Stimulated activated CD8-positive, alpha-beta memory T cell treated with anti-CD3 and anti-CD28 coated beads, Interleukin-7, amount 100 ng/mL, for 1 hour (primary cell): ENCODE data around the gene PRSS56.
"Not testable (repeated sequence)": the region's sequence is repeated elsewhere in the genome, so short reads cannot be mapped to it uniquely, and the experiment has no call there.

Experiments used
- DNase-seq, 2 donors: peaks; one replicate each; pipeline ENCODE4 v3.0.0-alpha.2; 2020; ENCODE audit warnings: low read depth in 2 of 2

PRSS56 gene

DNA sequence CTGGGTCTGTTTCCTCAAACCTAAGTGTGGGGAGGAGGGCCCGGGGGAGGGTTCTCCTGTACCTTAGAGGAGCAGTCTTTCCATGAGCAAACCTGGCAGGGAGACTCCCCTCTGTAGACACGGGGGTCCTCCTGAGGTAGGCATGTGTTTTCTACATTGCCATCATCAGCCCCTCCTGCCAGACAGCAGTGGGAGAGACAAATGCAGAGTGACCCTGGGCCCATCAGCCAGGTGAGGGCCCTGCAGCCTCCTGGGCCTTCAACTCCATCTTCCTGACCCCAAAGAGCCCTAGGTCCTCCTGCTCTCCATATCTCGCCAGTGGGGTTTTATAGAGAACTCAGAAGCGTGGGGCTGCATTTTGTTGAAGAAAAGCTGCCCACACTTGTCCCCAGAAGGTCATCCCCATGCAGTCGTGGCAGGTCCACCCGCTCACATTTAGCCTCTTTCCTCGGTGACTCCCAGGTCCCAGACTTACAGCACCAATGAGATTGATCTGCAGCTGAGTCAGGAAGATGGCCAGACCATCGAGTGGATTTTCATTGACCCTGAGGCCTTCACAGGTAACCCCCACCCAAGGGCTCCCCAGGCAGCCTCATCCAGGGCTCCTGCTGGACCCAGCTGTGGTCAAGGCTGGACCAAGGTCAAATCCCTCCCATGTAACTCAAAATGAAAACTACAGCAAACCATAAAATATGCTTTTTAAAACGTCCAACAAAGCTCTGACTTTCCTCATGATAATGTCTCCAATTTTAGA is 21.9 kb downstream of the PRSS56 start:
- DNase-seq, result no peak

DNA sequence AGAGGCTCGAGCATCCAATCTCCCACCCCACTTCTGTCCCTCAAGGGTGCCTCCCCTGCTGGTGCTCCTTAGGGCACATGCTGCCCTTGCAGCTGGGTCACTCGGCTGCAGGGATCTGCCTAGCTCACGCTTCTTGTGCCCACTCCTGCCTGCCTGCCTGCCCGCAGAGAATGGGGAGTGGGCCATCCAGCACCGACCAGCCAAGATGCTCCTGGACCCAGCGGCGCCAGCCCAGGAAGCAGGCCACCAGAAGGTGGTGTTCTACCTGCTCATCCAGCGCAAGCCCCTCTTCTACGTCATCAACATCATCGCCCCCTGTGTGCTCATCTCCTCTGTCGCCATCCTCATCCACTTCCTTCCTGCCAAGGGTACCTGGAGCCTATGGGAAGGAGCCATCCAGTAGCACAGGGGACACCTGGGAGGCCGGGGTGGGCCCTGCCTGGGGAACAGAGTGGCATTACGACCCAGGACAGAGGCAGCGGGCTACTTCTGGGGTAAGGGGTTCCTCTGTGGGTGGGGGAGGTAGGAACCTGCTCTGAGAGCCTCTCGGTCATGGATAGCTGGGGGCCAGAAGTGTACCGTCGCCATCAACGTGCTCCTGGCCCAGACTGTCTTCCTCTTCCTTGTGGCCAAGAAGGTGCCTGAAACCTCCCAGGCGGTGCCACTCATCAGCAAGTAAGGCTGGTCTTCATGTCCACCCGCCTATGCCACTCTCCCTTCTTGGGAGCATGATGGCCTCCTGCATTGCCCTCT is 22.7 kb downstream of the PRSS56 start:
- DNase-seq, result no peak

DNA sequence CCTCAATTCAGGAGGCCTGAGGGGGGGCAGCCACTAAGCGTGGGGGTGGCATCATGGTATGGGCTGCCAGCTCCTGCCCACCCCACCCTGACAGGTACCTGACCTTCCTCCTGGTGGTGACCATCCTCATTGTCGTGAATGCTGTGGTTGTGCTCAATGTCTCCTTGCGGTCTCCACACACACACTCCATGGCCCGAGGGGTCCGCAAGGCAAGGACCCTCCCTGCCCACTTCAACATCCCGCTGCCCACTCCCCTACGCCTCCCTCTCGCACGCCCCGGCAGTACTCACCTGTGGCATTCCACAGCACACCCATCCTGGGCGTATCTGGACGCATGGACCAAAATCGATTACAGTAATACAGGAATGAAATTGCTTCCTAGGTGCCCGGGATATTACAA is 23.3 kb downstream of the PRSS56 start:
- DNase-seq, result no peak

DNA sequence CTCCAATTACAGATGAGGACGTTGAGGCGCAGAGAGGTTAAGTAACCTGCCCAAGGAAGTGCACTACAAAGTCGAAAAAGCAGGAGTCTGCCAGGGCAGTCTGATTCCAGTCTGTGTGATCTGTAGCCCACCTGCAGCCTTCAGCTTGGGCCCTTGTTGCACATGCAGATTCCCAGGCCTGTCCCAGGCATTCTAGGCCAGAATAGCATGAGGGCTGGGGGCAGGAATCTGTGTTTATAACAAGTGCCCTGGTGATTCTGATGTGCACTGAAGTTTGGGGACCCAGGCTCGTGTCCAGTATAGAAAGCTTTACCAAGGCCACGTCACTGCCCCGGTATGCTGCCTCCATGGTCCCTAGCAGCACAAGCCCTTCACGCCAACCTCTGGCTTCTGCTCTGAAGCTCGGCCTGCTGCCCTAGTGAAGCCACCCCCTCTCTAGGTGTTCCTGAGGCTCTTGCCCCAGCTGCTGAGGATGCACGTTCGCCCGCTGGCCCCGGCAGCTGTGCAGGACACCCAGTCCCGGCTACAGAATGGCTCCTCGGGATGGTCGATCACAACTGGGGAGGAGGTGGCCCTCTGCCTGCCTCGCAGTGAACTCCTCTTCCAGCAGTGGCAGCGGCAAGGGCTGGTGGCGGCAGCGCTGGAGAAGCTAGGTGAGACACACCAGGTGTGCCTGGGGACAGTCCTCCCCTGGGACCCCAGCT is 23.9 kb downstream of the PRSS56 start:
- no peak for DNase-seq

DNA sequence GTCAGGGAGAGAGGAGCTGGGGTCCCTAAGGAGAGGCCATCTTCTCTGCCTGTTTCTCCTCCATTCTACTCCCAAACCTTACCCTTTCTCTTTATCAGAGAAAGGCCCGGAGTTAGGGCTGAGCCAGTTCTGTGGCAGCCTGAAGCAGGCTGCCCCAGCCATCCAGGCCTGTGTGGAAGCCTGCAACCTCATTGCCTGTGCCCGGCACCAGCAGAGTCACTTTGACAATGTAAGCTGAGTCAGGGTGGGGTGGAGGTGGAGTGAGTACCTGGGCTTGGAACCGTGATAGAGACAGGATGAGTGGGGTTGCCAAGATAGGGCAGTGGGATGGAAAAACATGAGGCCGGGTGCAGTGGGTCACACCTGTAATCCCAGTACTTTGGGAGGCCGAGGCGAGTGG is 24.5 kb downstream of the PRSS56 start:
- no peak for DNase-seq

DNA sequence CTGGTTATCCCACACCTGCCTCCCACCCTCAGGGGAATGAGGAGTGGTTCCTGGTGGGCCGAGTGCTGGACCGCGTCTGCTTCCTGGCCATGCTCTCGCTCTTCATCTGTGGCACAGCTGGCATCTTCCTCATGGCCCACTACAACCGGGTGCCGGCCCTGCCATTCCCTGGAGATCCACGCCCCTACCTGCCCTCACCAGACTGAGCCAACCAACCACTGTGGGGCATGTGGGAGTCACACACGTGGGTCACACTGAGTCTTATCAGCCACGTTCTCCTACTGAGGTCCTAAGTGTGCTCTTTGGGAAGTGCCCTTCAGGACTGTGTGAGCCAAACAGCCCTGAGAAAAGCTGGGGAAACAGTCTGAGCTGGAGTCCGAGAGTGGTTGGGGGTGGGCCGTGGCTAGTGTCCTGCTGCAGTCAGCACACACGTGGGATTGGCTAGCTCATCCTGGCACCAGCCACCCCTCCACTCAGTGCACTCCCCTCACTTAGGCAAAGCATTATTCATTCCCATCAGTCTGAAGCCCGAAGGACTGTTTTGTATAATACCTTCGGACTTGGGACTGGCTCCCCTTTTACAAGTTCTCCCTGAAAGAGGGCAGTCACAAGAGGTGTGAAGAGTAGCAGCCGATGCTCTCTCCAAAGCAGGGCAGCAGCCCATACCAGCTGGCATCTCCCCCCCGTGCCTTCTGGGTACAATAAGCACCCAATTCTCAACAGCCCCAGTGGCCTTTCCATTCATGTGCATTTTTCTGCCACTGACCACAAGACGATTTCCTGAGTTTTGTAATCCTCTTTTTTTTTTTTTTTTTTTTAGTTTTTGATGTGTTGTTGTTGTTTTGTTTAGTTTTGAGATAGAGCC is 25.6 kb downstream of the PRSS56 start:
- DNase-seq, result no peak

DNA sequence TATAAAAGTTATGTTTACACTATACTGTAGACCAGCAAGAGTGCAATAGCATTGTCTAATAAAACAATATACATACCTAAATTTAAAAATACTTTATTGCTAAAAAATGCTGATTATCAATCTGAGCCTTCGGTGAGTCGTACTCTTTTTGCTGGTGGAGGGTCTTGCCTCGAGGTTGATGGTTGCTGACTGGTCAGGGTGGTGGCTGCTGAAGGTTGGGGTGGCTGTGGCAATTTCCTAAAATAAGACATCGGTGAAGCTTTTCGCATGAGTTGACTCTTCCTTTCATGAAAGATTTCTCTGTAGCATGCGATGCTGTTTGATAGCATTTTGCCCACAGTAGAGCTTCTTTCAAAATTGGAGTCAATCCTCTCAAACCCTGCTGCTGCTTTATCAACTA is 27.8 kb downstream of the PRSS56 start:
- no peak for DNase-seq

DNA sequence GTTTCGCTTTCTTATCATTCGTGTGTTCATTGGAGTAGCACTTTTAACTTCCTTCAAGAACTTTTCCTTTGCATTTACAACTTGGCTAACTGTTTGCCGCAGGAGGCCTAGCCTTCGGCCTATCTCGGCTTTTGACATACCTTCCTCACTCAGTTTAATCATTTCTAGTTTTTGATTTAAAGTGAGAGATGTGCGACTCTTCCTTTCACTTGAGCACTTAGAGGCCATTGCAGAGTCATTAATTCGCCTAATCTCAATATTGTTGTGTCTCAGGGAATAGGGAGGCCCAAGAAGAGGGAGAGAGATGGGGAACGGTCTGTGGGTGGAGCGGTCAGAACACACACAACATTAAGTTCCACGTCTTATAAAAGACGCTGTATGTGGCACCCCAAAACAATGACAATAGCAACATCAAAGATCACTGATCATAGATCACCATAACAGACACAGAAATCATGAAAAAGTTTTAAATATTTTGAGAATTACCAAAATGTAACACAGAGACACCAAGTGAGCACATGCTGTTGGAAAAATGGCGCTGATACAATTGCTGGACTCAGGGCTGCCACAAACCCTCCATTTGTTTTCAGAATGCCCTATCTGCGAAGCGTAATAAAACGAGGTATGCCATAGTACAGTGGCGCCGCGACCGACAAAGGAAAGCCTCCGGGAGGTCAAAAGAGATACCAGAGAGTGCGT is 29.6 kb downstream of the PRSS56 start:
- DNase-seq, result no peak

DNA sequence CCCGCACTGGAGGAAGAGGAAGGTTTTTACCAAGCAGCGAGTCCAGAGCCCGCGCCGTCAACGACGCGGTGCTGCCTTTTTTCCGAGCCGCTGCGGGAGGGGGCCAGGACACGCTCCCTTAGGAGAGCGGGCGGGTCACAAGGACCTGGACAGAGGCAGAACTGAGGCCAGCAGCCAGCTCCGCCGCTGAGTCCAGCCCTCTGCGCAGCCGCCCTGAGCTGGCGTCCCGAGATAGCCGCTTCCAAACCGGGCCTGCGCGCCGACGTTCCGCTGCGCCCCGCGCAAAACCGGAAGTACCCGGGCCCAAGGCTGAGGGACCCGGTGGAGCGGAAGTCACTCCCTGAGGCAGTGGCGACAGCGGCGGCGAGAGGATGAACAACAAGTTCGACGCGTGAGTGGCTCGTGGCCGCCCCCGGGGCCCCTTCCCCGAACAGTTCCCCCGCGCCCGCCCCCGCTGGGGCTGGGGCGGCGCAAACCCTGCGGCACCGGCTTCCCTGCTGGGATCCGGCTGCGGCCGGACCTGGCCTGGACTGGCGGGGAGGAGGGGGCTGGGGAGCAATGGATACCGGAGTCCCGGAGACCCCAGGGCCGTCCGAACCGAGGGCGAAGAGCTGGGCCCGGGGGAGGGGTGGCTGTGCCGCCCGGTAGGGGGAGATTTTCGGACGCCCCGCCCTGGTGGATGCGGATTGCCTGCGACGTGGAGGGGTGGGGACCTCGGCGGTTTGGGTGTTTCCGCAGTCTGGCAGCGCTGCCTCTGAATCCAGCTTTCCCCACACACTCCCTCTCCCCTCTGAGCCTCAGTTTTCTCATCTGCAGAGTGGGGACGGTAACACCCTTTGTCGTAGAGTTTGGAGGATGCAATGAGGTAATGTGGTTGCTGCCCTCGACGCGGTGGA is 30.4 kb downstream of the PRSS56 start, which contains the start of the genes EIF4E2 and TIGD1:
TSS of gene EIF4E2 (plus strand) at position 336 of the 896 bp plus-strand sequence. CDS start at position 372, 36 bp downstream.
TSS of gene TIGD1 (minus strand) at position 204 of the 896 bp plus-strand sequence. CDS start 675 bp downstream, outside the sequence.
- peak; percentile 81 to 84 for DNase-seq

DNA sequence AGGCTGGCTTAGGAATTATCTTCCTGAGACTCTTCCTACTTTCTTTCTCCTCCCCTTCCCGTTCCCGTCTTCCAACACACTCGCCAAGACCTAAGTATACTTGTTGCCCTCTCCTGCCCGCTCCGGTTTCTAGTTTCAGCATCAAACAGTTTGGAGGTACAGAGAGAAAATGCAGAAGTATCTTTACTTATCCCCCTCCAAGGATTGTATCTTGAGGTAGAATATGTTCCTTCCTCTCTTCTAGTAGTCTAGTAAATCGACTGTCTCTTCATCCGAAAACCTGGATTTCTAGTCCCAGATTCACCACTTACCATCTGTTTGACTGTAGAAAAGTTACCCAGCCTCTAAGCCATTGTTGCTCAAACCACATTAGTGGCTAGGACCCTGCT is 31.1 kb downstream of the PRSS56 start:
- DNase-seq, result no peak

DNA sequence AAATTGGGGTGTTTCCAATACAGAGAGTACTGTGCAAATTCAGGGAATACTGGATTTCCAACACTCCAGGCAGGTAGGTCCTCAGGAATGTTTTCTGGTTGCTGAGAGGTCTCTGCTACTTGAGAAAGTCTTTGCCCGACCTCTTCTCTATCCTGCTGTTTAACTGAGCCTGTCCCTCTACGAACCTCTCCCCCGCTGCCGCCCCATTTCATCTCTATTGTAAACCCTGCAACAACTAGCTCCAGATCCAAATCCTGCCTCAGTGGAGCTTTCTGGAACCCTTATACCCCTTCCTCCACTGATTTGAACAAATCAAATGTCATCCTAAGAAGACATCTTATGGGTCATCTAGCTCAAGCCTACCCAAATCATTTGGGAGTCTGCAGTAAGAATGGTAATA is 31.6 kb downstream of the PRSS56 start:
- DNase-seq, result no peak

DNA sequence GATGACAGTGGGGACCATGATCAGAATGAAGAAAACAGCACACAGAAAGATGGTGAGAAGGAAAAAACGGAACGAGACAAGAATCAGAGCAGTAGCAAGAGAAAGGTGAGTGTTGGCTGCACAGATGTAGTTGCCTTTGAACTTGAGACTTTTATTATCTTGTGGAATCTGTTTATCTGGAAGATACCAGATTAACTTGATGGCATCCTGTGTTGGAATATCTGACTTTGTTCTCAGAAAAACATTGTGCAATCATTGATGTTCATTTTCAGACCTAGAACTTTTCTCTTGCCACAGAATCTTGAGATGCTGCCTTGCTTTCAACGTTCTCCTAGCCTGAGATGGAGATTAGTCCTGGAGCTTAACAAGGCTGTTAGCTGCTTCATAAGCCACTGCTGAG is 36.2 kb downstream of the PRSS56 start:
- DNase-seq, result no peak

DNA sequence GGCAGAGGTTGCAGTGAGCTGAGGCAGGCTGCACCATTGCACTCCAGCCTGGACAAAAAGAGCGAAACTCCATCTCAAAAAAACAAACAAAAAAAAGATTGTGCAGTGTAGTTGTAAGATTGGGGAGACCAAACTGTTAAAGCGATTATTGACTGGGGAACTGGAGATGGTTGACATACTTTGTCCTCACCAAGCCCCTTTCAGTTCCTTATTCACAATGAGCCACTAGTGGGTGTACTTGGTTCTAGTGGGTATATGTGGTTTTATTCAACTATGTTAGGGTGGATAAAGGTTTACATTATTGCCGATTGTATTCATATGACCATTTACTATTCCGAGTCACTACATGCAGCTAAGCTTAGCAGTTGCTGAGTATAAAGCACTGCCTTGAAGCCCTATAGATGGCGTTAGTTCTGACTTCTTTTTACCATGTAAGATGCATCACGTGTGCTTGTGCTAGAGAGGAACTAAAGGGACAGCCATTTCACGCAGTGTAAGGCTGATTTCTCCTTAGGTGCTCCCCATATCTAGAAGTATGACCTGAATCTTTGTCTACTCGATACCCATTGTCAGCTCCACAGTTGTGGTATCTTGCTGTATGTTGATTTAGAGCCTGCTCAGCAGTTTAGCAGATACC is 42.4 kb downstream of the PRSS56 start:
- DNase-seq, result no peak

DNA sequence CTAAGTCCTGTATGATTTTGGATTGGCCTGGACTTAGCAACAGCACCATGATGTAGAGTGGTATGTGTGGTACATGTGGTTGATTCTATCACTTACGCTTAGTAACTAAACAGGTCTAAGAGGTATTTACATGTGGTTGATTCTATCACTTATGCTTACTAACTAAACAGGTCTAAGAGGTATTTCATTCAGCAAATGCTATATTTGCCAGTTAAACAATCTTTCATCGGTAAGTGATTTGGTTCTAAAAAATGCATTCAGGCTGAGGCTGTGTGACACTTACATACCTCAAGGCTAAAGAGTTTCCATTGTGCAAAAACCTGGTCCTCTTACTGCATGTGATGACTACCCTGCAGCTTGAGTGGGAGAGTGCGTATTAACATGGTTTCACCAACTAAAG is 43.4 kb downstream of the PRSS56 start:
- no peak for DNase-seq

DNA sequence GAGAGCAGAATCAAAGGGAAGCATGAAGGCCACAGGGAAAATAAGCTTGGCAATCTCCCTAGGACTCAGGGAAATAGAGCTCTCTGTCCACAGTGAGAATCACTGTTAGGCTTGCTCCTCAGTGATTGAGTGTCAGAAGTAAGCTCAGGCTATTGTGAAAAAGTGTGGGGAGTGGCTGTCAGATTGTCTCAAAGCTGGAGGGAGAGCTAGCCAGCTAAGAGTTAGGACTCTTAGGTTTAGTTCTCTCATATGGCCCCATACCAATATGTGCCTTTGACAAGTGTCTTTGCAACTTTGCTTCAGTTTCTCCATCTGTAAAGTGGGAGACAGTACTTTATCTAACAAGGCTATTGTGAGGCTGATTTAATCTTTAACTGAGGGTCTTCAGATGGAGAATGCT is 47.5 kb downstream of the PRSS56 start:
- DNase-seq, result no peak

DNA sequence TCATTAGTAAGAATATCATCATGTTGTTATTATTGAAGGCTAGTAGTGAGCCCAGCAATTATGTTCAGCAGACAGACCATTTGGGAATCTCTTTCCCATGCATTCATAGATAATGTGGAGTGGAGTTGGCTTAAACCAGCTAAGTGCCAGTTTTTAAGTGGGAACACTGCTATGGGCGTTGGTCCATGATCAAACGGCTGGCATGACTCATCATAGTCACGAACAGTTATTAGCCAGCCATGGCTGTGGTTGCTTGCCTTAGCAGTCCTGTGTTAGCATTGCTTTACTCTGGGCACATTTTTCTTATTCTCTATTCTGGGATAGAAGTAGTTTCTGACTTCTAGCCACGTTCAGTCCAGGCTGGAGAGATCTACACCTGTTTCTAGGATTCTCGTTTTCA is 48.0 kb downstream of the PRSS56 start:
- DNase-seq, result no peak

DNA sequence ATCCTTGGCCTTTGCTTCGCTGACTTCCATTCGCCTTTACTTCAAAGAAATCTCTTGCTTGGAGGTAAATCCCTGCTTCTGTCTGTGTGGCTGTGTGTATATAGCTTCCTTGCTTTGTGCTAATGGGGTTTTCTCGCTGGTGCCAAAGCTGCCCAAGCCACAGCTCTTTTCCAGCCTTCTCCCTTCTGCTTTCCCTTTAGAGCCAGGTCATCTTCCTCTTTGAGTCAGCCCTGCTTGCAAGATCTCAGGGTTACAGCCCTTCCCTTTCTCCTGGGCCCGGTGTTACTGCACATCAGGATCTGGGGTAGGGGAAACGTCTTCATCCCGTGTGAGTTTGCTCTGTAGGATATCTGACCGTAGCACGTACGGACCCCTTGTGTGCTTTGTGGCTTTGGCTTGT is 49.4 kb downstream of the PRSS56 start:
- no peak for DNase-seq

DNA sequence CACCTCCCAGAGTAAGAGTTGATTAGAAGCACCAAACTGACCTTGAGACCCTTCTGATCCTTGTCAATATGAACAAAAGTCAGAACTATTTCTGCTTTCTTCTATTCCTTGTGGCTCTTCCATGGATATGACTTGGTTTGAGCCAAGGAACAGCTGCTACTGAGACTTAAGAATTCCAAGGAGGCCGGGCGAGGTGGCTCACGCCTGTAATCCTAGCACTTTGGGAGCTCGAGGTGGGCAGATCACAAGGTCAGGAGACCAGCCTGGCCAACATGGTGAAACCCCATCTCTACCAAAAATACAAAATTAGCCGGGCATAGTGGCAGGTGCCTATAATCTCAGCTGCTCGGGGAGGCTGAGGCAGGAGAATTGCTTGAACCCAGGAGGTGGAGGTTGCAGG is 50.3 kb downstream of the PRSS56 start:
- not testable (repeated sequence) for DNase-seq

DNA sequence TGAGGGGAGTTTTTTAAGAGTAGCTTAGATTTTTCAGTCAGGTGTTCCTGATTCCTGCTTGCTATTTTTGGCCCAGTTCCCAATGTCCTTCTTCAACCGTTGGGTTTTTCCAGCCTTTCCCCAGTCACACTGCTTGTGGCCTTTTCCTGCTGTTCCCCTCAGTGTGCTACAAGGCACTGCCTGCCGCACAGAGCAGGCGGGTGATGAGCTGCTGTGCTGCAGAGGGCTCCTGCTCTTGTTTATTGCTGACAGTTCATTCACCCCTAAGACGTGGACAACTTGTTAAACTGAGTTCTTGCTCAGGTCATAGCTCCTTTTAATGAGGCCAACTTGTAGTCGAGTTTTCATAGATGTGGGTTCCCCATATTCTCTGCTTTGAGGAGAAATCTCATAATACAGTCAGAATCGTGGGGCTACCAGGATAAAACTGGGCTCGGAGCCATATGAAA is 50.9 kb downstream of the PRSS56 start:
- DNase-seq, result no peak
